GM19324 (cell line): Measurements from ENCODE around the gene FBXO39.
"Not testable (repeated sequence)": the region's sequence is repeated elsewhere in the genome, so short reads cannot be mapped to it uniquely, and the experiment has no call there.

Experiments
- ATAC-seq: cut with Tn5 transposase; IDR thresholded peaks from one replicate; pipeline ENCODE4 v1.9.1; 2021; ENCODE audit warnings: mild to moderate bottlenecking, moderate library complexity; ENCODE audit not compliant: unreplicated experiment, low FRiP score

Gene FBXO39

DNA sequence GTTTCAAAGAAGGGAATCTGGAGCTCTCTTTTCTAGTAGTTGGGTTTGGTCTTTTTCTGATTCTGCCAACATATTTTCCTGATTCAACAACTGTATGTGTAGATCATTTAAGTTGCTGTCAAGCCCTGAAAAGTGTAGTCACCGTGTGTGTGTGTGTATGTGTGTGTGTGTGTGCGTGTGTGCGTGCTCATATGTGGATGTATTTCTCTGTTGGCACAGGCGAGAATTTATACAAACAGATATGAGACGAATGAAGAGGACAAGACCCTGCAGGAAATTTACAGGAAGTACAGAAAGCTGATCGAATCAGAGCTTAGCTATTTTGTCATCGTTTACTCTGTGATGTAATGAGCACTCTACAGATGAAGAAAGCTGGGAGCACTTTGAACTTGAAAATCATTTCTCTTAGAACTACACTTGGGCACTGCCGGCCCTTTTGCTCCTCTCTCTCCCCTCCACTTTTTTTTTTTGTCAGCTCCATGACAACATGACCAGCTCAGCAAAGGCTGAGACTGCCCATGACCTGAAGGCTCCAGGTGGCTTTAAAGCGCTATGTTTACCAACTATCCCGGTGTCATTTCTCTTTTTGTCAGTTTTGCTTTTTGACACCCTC is 11.2 kb downstream of the FBXO39 start:
- no peak for ATAC-seq

DNA sequence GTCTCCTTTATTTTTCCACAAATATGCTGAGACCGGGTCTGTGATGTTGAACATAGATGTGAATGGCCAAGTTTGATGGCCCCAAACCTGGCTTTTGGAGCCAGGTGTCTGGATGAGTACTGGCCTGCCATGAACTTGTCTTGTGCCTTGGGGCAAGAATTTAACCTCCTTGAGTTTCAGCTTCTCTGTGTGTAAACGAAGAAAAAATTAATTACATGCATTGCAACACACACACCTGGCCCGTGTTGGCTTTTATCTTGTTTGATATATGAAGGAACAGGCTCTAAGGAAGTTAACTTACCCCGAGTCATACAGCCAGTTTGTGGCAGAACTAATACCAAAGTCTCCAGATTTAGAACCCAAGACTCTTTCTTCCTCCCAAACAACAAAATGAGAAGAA is 13.1 kb downstream of the FBXO39 start:
- ATAC-seq = no peak

- no peak for ATAC-seq
These were observed 17.9 kb downstream of the FBXO39 start for GRCh38 chr17:6793748-6794493.

- no peak for ATAC-seq
These were observed 20.2 kb downstream of the FBXO39 start for GRCh38 chr17:6796017-6796886.

GRCh38 chr17:6796887-6797490 is 21.0 kb downstream of the FBXO39 start:
- no peak for ATAC-seq

GRCh38 chr17:6797718-6798351 is 21.8 kb downstream of the FBXO39 start:
- no peak for ATAC-seq

- ATAC-seq = no peak
These were observed 23.7 kb downstream of the FBXO39 start for GRCh38 chr17:6799738-6800137.

DNA sequence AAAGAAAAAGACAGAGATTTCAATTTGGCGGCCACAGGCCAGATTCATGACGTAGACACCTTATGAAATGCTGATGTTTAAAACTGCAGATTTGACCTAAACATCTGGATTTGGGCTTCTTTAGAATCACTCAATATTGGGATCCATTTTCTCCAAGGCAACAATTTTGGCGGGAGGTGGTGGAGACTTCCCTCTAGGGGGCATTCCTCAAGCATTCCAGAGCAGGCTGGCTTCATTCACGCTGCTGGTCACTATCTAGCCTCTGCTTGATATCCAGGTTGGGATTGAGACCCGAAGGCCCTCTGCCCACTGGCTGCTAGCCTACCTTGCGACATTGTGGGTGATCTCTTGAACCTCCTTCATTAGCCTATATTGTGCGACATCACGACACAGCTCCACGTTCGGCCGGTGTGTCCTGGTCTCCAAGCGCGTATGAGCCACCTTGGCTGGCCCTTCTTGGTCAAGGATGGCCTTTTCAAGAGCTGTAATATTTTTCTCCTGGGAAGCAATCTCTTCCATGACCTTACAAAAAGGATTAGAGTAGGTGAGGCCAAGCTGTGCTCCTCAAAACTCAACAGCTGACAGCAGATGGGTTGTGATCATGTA is 24.5 kb downstream of the FBXO39 start:
- ATAC-seq = no peak

DNA sequence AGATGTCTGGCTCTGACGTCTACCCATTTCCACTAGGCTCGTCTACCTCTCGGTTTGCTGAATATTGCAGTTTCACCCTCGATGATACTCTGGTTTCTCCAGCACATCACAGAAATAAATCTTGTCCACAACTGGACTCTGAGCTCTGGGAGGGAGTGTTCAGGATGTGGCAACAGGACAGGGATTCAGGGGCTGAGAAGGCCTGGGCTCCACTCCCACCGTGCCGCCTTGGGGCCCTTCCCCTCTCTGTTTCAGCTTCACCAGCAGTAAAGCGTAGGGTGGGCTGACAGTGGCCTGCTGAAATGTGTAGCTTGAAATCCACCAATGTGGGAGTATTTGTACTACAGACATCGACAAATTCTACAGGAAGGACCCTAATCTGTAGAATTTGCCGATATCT is 35.5 kb downstream of the FBXO39 start:
- no peak for ATAC-seq

- no peak for ATAC-seq
These were observed 36.3 kb downstream of the FBXO39 start for GRCh38 chr17:6812295-6812694.

DNA sequence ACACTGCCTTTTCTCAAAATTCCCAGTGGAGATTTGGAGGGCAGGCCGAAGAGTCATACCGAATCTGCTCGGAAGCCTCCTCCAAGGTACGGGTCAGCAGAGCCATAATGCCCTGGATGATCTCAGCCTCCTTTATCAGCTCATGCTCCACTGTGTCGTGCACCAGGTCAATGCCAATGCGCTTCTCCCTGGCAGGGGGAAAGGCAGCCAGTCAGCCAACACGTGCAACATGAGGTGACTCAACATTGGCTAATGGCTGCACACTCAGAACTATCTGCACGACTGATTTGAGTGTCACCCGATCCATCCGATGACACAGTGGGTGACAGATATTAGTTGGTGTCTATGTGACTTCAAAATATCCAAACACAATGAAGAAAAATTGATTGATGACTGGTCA is 39.8 kb downstream of the FBXO39 start:
- no peak for ATAC-seq

DNA sequence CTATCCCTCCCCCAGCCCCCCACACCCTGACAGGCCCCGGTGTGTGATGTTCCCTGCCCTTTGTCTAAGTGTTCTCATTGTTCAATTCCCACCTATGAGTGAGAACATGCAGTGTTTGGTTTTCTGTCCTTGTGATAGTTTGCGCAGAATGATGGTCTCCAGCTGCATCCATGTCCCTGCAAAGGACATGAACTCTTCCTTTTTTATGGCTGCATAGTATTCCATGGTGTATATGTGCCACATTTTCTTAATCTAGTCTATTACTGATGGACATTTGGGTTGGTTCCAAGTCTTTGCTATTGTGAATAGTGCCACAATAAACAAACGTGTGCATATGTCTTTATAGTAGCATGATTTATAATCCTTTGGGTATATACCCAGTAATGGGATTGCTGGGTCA is 40.4 kb downstream of the FBXO39 start:
- ATAC-seq = not testable (repeated sequence)

GRCh38 chr17:6818938-6819337 is 42.9 kb downstream of the FBXO39 start:
- no peak for ATAC-seq

GRCh38 chr17:6823011-6823442 is 47.0 kb downstream of the FBXO39 start:
- no peak for ATAC-seq

DNA sequence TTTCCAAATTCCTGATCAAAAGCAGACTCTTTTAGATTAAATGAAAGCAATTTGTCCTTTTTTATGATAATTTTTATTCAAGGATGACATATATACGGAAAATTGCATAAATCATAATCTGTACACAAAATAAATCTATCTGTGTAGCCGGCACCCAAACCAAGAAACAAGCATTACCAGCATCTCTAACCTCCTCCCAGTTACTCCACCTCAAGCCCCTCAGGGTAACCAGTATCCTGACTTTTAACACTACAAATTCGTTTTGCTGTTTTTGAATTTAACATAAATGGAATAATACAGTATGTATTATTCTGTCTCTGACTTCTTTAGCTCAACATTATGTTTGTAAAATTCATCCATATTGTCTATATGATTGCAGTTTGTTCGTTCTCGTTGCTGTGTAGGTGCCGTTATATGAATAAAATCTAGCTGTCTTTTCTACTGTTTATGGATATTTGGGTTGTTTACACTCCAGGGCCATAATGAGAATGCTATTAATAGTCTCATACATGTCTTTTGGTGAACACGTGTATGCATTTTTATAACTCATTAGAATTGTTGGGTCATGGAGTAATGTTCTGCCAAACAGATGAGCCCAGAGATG is 54.5 kb downstream of the FBXO39 start:
- no peak for ATAC-seq

DNA sequence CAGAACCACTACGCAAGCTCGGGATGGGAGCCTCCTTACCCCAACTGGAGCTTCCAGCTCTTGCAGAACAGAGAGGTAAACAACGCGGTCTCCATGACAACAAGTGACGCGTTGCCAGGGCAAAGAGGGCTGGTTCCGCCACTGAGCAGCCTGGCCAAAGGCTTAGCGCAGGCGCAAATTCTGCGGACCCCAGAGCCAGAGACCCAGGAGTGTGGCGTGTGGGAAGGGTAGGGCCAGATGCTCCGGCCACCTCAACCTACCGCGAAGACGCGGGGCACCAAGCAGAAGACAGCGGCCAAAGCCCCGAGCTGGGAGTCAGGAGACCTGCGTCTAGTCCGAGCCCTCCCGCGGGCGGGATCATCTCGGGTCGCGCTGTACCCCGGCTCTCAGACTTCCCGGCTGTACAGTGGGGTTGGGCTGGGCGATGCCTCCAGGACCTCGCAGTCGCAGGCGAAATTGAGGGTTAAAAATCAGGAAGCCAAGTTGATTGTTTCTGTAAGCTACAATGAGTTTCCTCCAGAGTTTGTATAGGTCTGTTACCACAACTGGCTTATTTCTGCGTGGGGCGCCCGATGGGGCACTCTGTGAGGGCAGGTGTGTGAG is 55.7 kb downstream of the FBXO39 start, which contains the start of gene TEKT1:
TEKT1 (minus strand) TSS at position 69 of the 603 bp plus-strand sequence. CDS start 1,353 bp downstream, outside the sequence.
- no peak for ATAC-seq
